GM19239 (cell line): ENCODE data around the gene TAS2R38.

Experiments
- DNase-seq: peaks from one replicate; pipeline ENCODE4 v3.0.0; 2011; ENCODE audit warnings: low spot score; ENCODE audit not compliant: insufficient read length
- FAIRE-seq: peaks from 2 replicates; lab custom pipeline; 2011; peaks lifted over from hg19 to GRCh38; lab: Jason Lieb, UNC

TAS2R38 gene

GRCh38 chr7:141978351-141978750 is 4.8 kb upstream of the TAS2R38 start:
- no peak for FAIRE-seq

GRCh38 chr7:141976524-141977245 is 3.1 kb upstream of the TAS2R38 start:
- no peak for DNase-seq
- FAIRE-seq, result no peak

More at GRCh38 chr7:141978351-141978750, 4.8 kb upstream of the TAS2R38 start:
- no peak for DNase-seq

- FAIRE-seq (peak; percentile 58), DNase-seq (peak; percentile 59)
Observed at GRCh38 chr7:141975806-141976523, 2.4 kb upstream of the TAS2R38 start.

- DNase-seq, result no peak
- no peak for FAIRE-seq
Observed at GRCh38 chr7:141974831-141975230, 1.3 kb upstream of the TAS2R38 start.

GRCh38 chr7:141960687-141961422 is 12.7 kb downstream of the TAS2R38 start:
- FAIRE-seq, result no peak

GRCh38 chr7:141956084-141956483 is 17.5 kb downstream of the TAS2R38 start:
- FAIRE-seq (no peak), DNase-seq (no peak)

More at GRCh38 chr7:141960687-141961422, 12.7 kb downstream of the TAS2R38 start:
- no peak for DNase-seq

GRCh38 chr7:141954334-141954733 is 19.2 kb downstream of the TAS2R38 start:
- DNase-seq, result no peak
- no peak for FAIRE-seq

- no peak for DNase-seq
- no peak for FAIRE-seq
Observed at GRCh38 chr7:141952461-141952860, 21.1 kb downstream of the TAS2R38 start.

GRCh38 chr7:141950806-141951205 is 22.8 kb downstream of the TAS2R38 start:
- no peak for DNase-seq
- FAIRE-seq, result no peak

GRCh38 chr7:141949911-141950310 is 23.7 kb downstream of the TAS2R38 start:
- no peak for FAIRE-seq
- no peak for DNase-seq

- DNase-seq (no peak), FAIRE-seq (no peak)
Observed at GRCh38 chr7:141949451-141949850, 24.1 kb downstream of the TAS2R38 start.

- no peak for FAIRE-seq
- no peak for DNase-seq
Observed at GRCh38 chr7:141949021-141949420, 24.6 kb downstream of the TAS2R38 start.

- DNase-seq, result no peak
- no peak for FAIRE-seq
Observed at GRCh38 chr7:141946796-141947195, 26.8 kb downstream of the TAS2R38 start, which contains the start of gene CLEC5A. Gene CLEC5A (minus strand): TSS chr7:141946974. CDS start chr7:141946292, 682 bp downstream.

- no peak for FAIRE-seq
- DNase-seq, result no peak
Observed at GRCh38 chr7:141945356-141945755, 28.2 kb downstream of the TAS2R38 start.

GRCh38 chr7:141944811-141945210 is 28.8 kb downstream of the TAS2R38 start:
- no peak for DNase-seq
- FAIRE-seq, result no peak

GRCh38 chr7:141943846-141944245 is 29.7 kb downstream of the TAS2R38 start:
- FAIRE-seq (no peak), DNase-seq (no peak)

- no peak for FAIRE-seq
- no peak for DNase-seq
Observed at GRCh38 chr7:141941075-141941474, 32.5 kb downstream of the TAS2R38 start.

GRCh38 chr7:141930211-141930610 is 43.4 kb downstream of the TAS2R38 start:
- no peak for FAIRE-seq
- DNase-seq, result no peak

GRCh38 chr7:141928845-141929195 is 44.8 kb downstream of the TAS2R38 start:
- DNase-seq (no peak), FAIRE-seq (no peak)

GRCh38 chr7:141928146-141928844 is 45.3 kb downstream of the TAS2R38 start:
- DNase-seq (no peak), FAIRE-seq (no peak)
